ENCODE measurements around the gene SCN5A.

The SCN5A gene

GRCh38 chr3:38598791-38599190 lies 50.7 kb downstream of the SCN5A start:
- DNase-seq, result no peak

GRCh38 chr3:38597502-38598060 lies 51.9 kb downstream of the SCN5A start:
- DNase-seq, result no peak

- DNase-seq, result no peak
These were observed 54.1 kb downstream of the SCN5A start for GRCh38 chr3:38595393-38595792.

GRCh38 chr3:38590521-38590920 lies 59.0 kb downstream of the SCN5A start:
- no peak for DNase-seq

- DNase-seq, result no peak
These were observed 60.2 kb downstream of the SCN5A start for GRCh38 chr3:38588995-38589937.

- no peak for DNase-seq
These were observed 61.0 kb downstream of the SCN5A start for GRCh38 chr3:38588371-38588971.

- no peak for DNase-seq
These were observed 61.8 kb downstream of the SCN5A start for GRCh38 chr3:38587548-38588131.

- no peak for DNase-seq
These were observed 62.7 kb downstream of the SCN5A start for GRCh38 chr3:38586546-38587520.

- DNase-seq, result no peak
These were observed 63.6 kb downstream of the SCN5A start for GRCh38 chr3:38585791-38586420.

- DNase-seq, result no peak
These were observed 65.8 kb downstream of the SCN5A start for GRCh38 chr3:38583688-38584087.

GRCh38 chr3:38582941-38583645 lies 66.4 kb downstream of the SCN5A start:
- no peak for DNase-seq

GRCh38 chr3:38582316-38582715 lies 67.2 kb downstream of the SCN5A start:
- no peak for DNase-seq

GRCh38 chr3:38581774-38582173 lies 67.7 kb downstream of the SCN5A start:
- DNase-seq, result no peak

GRCh38 chr3:38580450-38581382 lies 68.8 kb downstream of the SCN5A start:
- DNase-seq, result no peak

GRCh38 chr3:38579551-38580449 lies 69.7 kb downstream of the SCN5A start:
- DNase-seq, result no peak

GRCh38 chr3:38579141-38579540 lies 70.3 kb downstream of the SCN5A start:
- DNase-seq, result no peak

- no peak for DNase-seq
These were observed 70.9 kb downstream of the SCN5A start for GRCh38 chr3:38578551-38578950.

- no peak for DNase-seq
These were observed 71.4 kb downstream of the SCN5A start for GRCh38 chr3:38578081-38578475.
